Breast epithelium (tissue), 3 donors: Measurements from ENCODE around the gene CDS1.

Experiments used
- CTCF ChIP-seq, 3 donors: fragments of 450-650 bp; IDR thresholded peaks; one replicate each; pipeline ENCODE4 v1.5.1; 2016 to 2017; ENCODE audit warnings: antibody characterized with exemption in 3 of 3, mild to moderate bottlenecking in 3 of 3, moderate library complexity in 3 of 3
- POLR2A ChIP-seq: fragments of 450-650 bp; IDR thresholded peaks from one replicate; pipeline ENCODE4 v1.6.1; 2016; ENCODE audit warnings: antibody characterized with exemption, mild to moderate bottlenecking, moderate library complexity
- POLR2AphosphoS5 ChIP-seq, 3 donors: sonication (generic); formaldehyde crosslinking; IDR thresholded peaks; one replicate each; pipeline ENCODE4 v1.6.1; 2017; ENCODE audit warnings: antibody characterized with exemption in 3 of 3

GRCh38 chr4:84585251-84585650, 2.3 kb downstream of the CDS1 start:
- TF ChIP-seq POLR2A (no peak), POLR2AphosphoS5 (IDR thresholded peaks at IDR 0.05) (no peak), CTCF (IDR thresholded peaks at IDR 0.05) (no peak)
